Left lung (tissue), 10 donors: ENCODE results near the gene TKT. TPM values are rescaled to one million over a fixed set of nuclear protein-coding genes. Genes with fewer than 3 reads are reported as not detected.
A peak's percentile ranks its signal among the peaks of the same experiment; 100 is the strongest.

Source experiments
- ATAC-seq: fragments of 200-7000 bp; cut with Tn5 transposase; one replicate; pipeline ENCODE4 v1.9.1; 2020; ENCODE audit warnings: moderate library complexity
- DNase-seq, 4 donors: peaks; one replicate each; pipeline ENCODE4 v3.0.0-alpha.2; 2013 to 2020
- H3K27ac ChIP-seq, 2 donors: fragments of 200-600 bp; sonication (generic) in 1 of 2; one replicate each; pipeline versions ENCODE4 v1.5.0 to v1.8.0; 2020 to 2021
- H3K27me3 ChIP-seq, 2 donors: fragments of 200-600 bp; sonication (generic) in 1 of 2; one replicate each; pipeline versions ENCODE4 v1.5.0 to v1.8.0; 2020 to 2021
- H3K36me3 ChIP-seq, 2 donors: fragments of 200-600 bp; sonication (generic) in 1 of 2; one replicate each; pipeline versions ENCODE4 v1.5.0 to v1.8.0; 2020 to 2021
- H3K4me1 ChIP-seq, 2 donors: fragments of 200-600 bp; one replicate each; pipeline ENCODE4 v1.8.0; 2021
- H3K4me3 ChIP-seq, 2 donors: fragments of 200-600 bp; sonication (generic) in 1 of 2; one replicate each; pipeline versions ENCODE4 v1.5.0 to v1.8.0; 2020 to 2021; ENCODE audit warnings: mild to moderate bottlenecking in 1 of 2
- H3K9me3 ChIP-seq, 2 donors: fragments of 200-600 bp; sonication (generic) in 1 of 2; one replicate each; pipeline versions ENCODE4 v1.5.0 to v1.8.0; 2020 to 2021
- CTCF ChIP-seq, 2 donors: fragments of 200-600 bp; sonication (generic) in 1 of 2; IDR thresholded peaks; one replicate each; pipeline versions ENCODE4 v1.5.0 to v1.8.0; 2021; ENCODE audit warnings: antibody characterized with exemption in 2 of 2
- intact Hi-C, 2 donors: fragments of 100-400 bp; cut with DNase I; formaldehyde crosslinking; loops; one replicate each; pipeline versions ENCODE4 v1.11.2 to v1.14.2; 2022
- polyA plus RNA-seq, 6 donors: library from polyadenylated mRNA; unstranded; fragments of 120-200 nt; gene quantifications; one replicate each; pipeline ENCODE4 v1.2.1, GENCODE V29; 2013; ENCODE audit not compliant: insufficient read length in 6 of 6
- total RNA-seq, 2 donors: library from RNA; stranded (reverse); fragmentation: NEBNext Ultra II Directional; extraction: Animal tissue kit (Norgen Biotek cat#: 25700); gene quantifications; one replicate each; pipeline ENCODE4 v1.2.1, GENCODE V29; 2021
- donor health status: DM: no; HTN: yes; CAD: no.
- donor health status: DM: no; HTN: no; CAD: no.

Gene TKT
- total and polyA plus RNA-seq, 8 donors = 210 to 594 (median 239) TPM

- DNase-seq (no peak), ATAC-seq (no peak)
- peaks cover 3 to 23% of the 10 kb centered on the region in 2 donors for H3K4me1 ChIP-seq
- no peak overlapping the region for H3K4me3 ChIP-seq
- TF ChIP-seq CTCF (IDR thresholded peaks at IDR 0.05) = no peak
- intact Hi-C loops = loop anchor here (5.0 to 10.0 kb wide), 2 partner anchors 65 to 83 kb away; partner anchors contain the start of gene RFT1 (in 1 of the 2)
- H3K9me3 ChIP-seq = no peaks in the 10 kb centered on the region
- H3K36me3 ChIP-seq = peaks cover 0 to under 1% of the 10 kb centered on the region in 2 donors
- no peaks in the 10 kb centered on the region for H3K27me3 ChIP-seq
- no peak overlapping the region for H3K27ac ChIP-seq
Observed at GRCh38 chr3:53199834-53200233, 56.0 kb downstream of the TKT start.

- DNase-seq = peak in 1 of 4 donors; percentile 70
- Histone ChIP-seq H3K4me1 (peaks cover 3 to 31% of the 10 kb centered on the region in 2 donors), H3K36me3 (peaks cover 0 to 9% of the 10 kb centered on the region in 2 donors), H3K27me3 (no peaks in the 10 kb centered on the region), H3K27ac (no peak overlapping the region), H3K9me3 (no peaks in the 10 kb centered on the region), H3K4me3 (no peak overlapping the region)
- peak; percentile 84 for ATAC-seq
- intact Hi-C loops = loop anchor here (5.0 to 10.0 kb wide), 2 partner anchors 64 to 82 kb away; partner anchors contain the start of gene RFT1 (in 1 of the 2)
- no peak for TF ChIP-seq CTCF (IDR thresholded peaks at IDR 0.05)
Observed at GRCh38 chr3:53198996-53199395, 56.8 kb downstream of the TKT start.

- H3K36me3 ChIP-seq = peaks cover 0 to 14% of the 10 kb centered on the region in 2 donors
- H3K27ac ChIP-seq = no peak overlapping the region
- H3K4me1 ChIP-seq = peaks cover 8 to 32% of the 10 kb centered on the region in 2 donors
- ATAC-seq (peak; percentile 2), DNase-seq (no peak)
- no peak for TF ChIP-seq CTCF (IDR thresholded peaks at IDR 0.05)
- H3K9me3 ChIP-seq = no peaks in the 10 kb centered on the region
- H3K27me3 ChIP-seq = no peaks in the 10 kb centered on the region
- no peak overlapping the region for H3K4me3 ChIP-seq
- intact Hi-C loops = loop anchor here (5.0 to 10.0 kb wide), 2 partner anchors 64 to 81 kb away; partner anchors contain the start of gene RFT1 (in 1 of the 2)
Observed at GRCh38 chr3:53198256-53198977, 57.4 kb downstream of the TKT start.

GRCh38 chr3:53196575-53197407, 59.0 kb downstream of the TKT start:
- no peak overlapping the region for H3K4me3 ChIP-seq
- peaks cover 8 to 38% of the 10 kb centered on the region in 2 donors for H3K4me1 ChIP-seq
- ATAC-seq (no peak), DNase-seq (no peak)
- peak overlapping the region in 1 of 2 donors; percentile 13 for H3K27ac ChIP-seq
- no peak for TF ChIP-seq CTCF (IDR thresholded peaks at IDR 0.05)
- H3K36me3 ChIP-seq = peaks cover 0 to 31% of the 10 kb centered on the region in 2 donors
- no peaks in the 10 kb centered on the region for H3K9me3 ChIP-seq
- H3K27me3 ChIP-seq = no peaks in the 10 kb centered on the region
- intact Hi-C loops = loop anchor here (5.0 to 10.0 kb wide), 2 partner anchors 62 to 79 kb away; partner anchors contain the start of gene RFT1 (in 1 of the 2)
